Activated T-helper 2 cell treated with anti-CD3 and anti-CD28 coated beads, Interferon-gamma antibody, Interleukin-2, Interleukin-4, amounts not matched to agents 10 μg/mL and 5 μg/mL and 100 μg/mL, durations not matched to agents 14 hours and 24 hours and 36 hours (primary cell): ENCODE results near the gene RASSF1. TPM values are rescaled to one million over a fixed set of nuclear protein-coding genes. Genes with fewer than 3 reads are reported as not detected.
A peak's percentile ranks its signal among the peaks of the same experiment; 100 is the strongest.

ENCODE experiments used
- DNase-seq: peaks from one replicate; pipeline ENCODE4 v3.0.0; 2021; ENCODE audit warnings: low spot score
- H3K27ac Mint-ChIP-seq: one replicate; pipeline ENCODE4 v1.8.0; 2021; ENCODE audit warnings: mixed read lengths
- H3K27me3 Mint-ChIP-seq: one replicate; pipeline ENCODE4 v1.8.0; 2021; ENCODE audit warnings: low read depth, mixed read lengths
- H3K36me3 Mint-ChIP-seq: one replicate; pipeline ENCODE4 v1.8.0; 2021; ENCODE audit warnings: low read depth, mixed read lengths
- H3K4me1 Mint-ChIP-seq: one replicate; pipeline ENCODE4 v1.8.0; 2021; ENCODE audit warnings: low read depth, mixed read lengths
- H3K4me3 Mint-ChIP-seq: one replicate; pipeline ENCODE4 v1.8.0; 2021; ENCODE audit warnings: low read depth, mild to moderate bottlenecking, moderate library complexity, mixed read lengths
- H3K9me3 Mint-ChIP-seq: one replicate; pipeline ENCODE4 v1.8.0; 2021; ENCODE audit warnings: mixed read lengths
- intact Hi-C: fragments of 100-400 bp; cut with micrococcal nuclease; formaldehyde crosslinking; loops from one replicate; pipeline ENCODE4 v1.15.1; 2023
- total RNA-seq: library from RNA; stranded (reverse); gene quantifications from 2 replicates; pipeline ENCODE4 v1.2.3, GENCODE V29; 2022

The RASSF1 gene
- total RNA-seq, 1 donor from 2014 or later: 74.2 TPM

DNA sequence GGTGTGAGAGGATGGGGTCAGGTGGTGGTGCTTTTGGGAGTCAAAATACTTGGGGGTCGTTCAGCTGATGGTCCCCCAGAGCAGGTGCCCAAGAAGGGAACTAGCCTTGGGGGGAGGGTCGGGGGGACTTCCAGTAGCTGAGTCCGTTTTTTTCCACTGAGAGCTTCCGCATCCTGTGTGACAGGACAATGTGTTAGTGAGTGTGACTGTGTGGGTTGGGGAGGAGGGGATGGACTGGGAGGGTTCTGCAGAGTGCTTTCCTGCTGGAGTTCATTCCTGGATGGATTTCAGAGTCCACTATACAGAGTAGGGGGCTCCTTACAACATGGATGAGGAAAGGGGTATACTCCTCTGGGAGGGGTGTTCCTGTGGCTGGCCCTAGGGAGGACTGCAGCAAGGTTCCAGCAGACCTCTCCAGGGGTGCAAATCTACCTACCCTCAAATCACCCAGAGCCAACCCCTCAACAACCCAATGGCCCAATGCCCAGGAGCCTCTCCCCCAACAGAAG is 17.5 kb downstream of the RASSF1 start:
- H3K4me1 Mint-ChIP-seq: peaks cover 11% of the 10 kb centered on the region
- H3K36me3 Mint-ChIP-seq: peaks cover 25% of the 10 kb centered on the region
- no peaks in the 10 kb centered on the region for H3K9me3 Mint-ChIP-seq
- peak overlapping the region; percentile 8 for H3K4me3 Mint-ChIP-seq
- no peak for DNase-seq
- intact Hi-C loops: loop anchor here (5.0 kb wide), 1 partner anchor 86 kb away; the partner anchor contains the start of gene GNAI2
- no peak overlapping the region for H3K27ac Mint-ChIP-seq
- no peaks in the 10 kb centered on the region for H3K27me3 Mint-ChIP-seq

GRCh38 chr3:50322386-50323091 is 18.1 kb downstream of the RASSF1 start, which contains the start of gene HYAL2:
Gene HYAL2, minus strand, starts transcription at chr3:50322745. Its CDS starts 2,256 bp downstream, at chr3:50320489.
- intact Hi-C loops: loop anchor here (5.0 kb wide), 1 partner anchor 85 kb away; the partner anchor contains the start of gene GNAI2
- Mint-ChIP-seq H3K27ac (peak within 1 kb of the TSS; percentile 92), H3K36me3 (peaks cover 23% of the 10 kb centered on the region), H3K9me3 (no peaks in the 10 kb centered on the region), H3K4me3 (peak within 1 kb of the TSS; percentile 74), H3K27me3 (no peaks in the 10 kb centered on the region), H3K4me1 (peaks cover 11% of the 10 kb centered on the region)
- no peak for DNase-seq

DNA sequence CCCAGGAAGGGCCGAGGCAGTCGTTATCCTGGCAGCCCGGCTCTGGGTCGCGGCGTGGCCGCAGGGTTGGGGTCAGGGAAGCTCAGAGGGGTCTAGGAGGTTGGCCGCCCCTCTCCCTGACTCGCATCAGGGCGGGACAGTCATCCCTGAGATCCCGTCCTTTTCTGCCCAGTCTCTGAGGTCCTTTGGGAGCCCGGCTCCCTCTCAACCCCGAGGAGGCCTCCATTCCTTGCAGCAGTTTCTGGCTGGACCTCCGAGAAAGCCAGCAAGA is 18.6 kb downstream of the RASSF1 start:
- Mint-ChIP-seq H3K9me3 (no peaks in the 10 kb centered on the region), H3K4me3 (peak overlapping the region; percentile 74), H3K36me3 (peaks cover 23% of the 10 kb centered on the region), H3K4me1 (peaks cover 10% of the 10 kb centered on the region), H3K27ac (no peak overlapping the region), H3K27me3 (no peaks in the 10 kb centered on the region)
- no peak for DNase-seq
- intact Hi-C loops: loop anchor here (5.0 kb wide), 1 partner anchor 85 kb away; the partner anchor contains the start of gene GNAI2

GRCh38 chr3:50321336-50322114 is 19.1 kb downstream of the RASSF1 start:
- no peaks in the 10 kb centered on the region for H3K27me3 Mint-ChIP-seq
- peaks cover 11% of the 10 kb centered on the region for H3K4me1 Mint-ChIP-seq

DNA sequence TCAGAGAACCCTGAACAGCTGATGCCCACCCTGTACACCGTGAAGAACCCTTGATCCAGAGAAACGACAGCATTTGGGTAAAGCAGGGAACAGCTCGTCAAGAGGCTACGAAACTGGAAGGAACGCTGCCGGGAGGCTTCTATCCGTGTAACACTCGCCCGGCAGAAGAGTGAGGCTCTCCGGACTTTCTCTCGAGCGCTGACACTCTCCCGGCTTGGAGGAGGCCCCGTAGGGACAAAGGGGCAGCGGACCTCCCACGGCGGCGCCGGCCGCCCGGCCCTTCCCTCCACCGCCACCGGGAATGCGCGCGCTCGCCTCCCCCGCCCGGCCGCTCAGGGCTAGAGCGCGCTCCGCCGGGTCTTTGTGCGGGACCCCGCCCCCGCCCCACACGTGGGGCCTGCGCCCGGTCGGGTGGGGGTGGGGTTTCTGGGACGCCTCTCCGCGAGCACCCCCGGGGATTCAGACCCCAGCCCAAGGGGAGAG is 19.7 kb downstream of the RASSF1 start:
- DNase-seq: no peak
- peak overlapping the region; percentile 89 for H3K4me3 Mint-ChIP-seq
- intact Hi-C loops: loop anchor here (1.0 to 5.0 kb wide), 2 partner anchors 22 to 84 kb away; partner anchors contain the start of genes GNAI2, HYAL3 and NAA80

More at GRCh38 chr3:50321336-50322114, 19.1 kb downstream of the RASSF1 start:
- Mint-ChIP-seq H3K9me3 (no peaks in the 10 kb centered on the region), H3K27ac (peak overlapping the region; percentile 92), H3K4me3 (peak overlapping the region; percentile 74), H3K36me3 (peaks cover 26% of the 10 kb centered on the region)
- DNase-seq: peak; percentile 84
- intact Hi-C loops: loop anchor here (1.0 to 5.0 kb wide), 2 partner anchors 22 to 84 kb away; partner anchors contain the start of genes GNAI2, HYAL3 and NAA80

DNA sequence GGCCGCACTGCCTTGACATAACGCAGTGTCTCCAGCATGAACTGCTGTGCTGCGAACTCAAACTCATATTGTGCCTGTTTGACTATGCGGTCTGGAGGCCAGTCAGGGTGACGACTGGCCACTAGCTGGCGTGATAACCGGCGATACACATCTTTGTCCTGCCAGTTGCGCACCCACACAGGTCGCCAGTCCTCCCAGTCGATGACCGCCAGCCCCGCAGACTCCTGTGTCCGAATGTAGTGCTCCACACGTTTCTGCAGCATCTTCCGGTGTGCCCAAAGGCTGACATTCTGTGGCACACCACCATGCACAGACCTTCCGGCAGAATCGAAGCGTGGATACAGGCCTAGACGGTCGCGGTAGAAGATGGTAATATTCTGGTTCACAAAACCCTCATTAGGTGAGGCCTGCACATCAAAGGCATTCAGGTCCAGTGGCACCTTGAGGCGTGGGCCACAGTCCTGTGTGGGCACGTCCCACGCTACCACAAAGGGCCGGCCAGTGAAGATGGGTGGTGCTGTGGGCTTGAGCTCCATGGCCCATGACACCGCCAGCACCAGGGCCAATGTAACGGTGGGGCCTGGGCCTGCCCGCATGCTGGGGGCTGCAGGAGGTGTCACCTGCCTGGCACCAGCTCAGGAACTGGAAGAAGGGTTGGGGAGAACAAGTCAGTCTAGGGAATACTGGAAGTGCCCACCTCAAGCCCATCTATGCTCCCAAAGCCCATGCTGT is 20.6 kb downstream of the RASSF1 start:
- H3K4me3 Mint-ChIP-seq: peak overlapping the region; percentile 89
- no peak overlapping the region for H3K27ac Mint-ChIP-seq
- H3K36me3 Mint-ChIP-seq: peaks cover 25% of the 10 kb centered on the region
- DNase-seq: no peak
- intact Hi-C loops: loop anchor here (5.0 kb wide), 1 partner anchor 83 kb away; the partner anchor contains the start of gene GNAI2
- no peaks in the 10 kb centered on the region for H3K9me3 Mint-ChIP-seq
- peaks cover 13% of the 10 kb centered on the region for H3K4me1 Mint-ChIP-seq
- H3K27me3 Mint-ChIP-seq: no peaks in the 10 kb centered on the region

More for the DNA sequence above, 19.7 kb downstream of the RASSF1 start:
- peaks cover 13% of the 10 kb centered on the region for H3K4me1 Mint-ChIP-seq
- H3K36me3 Mint-ChIP-seq: peaks cover 30% of the 10 kb centered on the region
- H3K27ac Mint-ChIP-seq: no peak overlapping the region
- H3K27me3 Mint-ChIP-seq: no peaks in the 10 kb centered on the region
- H3K9me3 Mint-ChIP-seq: no peaks in the 10 kb centered on the region

DNA sequence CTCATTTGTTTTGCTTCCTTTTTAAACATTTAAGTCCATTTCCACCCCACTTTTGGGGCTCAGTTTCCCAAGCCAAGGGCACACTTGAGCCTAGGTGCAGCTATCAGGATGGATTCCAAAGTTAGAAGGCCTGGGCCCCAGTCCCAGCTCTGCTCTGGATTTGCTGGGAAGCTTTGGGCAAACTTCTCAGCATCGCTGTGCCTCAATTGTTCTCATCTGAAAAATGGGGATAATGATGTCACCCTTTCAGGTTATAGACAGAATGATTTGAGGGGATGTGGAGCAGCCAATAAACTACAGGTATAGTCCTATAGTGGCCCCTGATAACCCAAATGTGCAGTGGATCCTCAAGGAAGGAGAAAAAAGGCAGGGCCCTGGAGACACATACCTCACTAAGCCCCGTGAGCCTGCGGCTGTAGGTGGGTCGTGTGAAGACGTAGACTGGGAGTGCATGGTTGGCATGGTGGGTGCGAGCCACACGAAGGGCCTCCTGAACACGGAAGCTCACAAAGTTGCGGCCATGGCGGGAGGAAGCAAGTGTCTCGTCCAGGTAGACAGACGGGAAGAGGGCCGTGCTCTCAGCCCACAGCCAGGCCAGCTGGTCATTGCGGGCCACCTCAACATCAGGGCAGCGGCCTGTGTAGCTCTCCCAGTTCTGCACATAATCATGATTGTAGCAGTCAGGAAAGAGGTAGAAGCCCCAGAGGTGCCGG is 21.3 kb downstream of the RASSF1 start:
- peaks cover 13% of the 10 kb centered on the region for H3K4me1 Mint-ChIP-seq
- no peaks in the 10 kb centered on the region for H3K27me3 Mint-ChIP-seq
- DNase-seq: no peak
- intact Hi-C loops: no loop called here
- H3K4me3 Mint-ChIP-seq: peak overlapping the region; percentile 37
- H3K36me3 Mint-ChIP-seq: peaks cover 19% of the 10 kb centered on the region
- no peak overlapping the region for H3K27ac Mint-ChIP-seq
- no peaks in the 10 kb centered on the region for H3K9me3 Mint-ChIP-seq

DNA sequence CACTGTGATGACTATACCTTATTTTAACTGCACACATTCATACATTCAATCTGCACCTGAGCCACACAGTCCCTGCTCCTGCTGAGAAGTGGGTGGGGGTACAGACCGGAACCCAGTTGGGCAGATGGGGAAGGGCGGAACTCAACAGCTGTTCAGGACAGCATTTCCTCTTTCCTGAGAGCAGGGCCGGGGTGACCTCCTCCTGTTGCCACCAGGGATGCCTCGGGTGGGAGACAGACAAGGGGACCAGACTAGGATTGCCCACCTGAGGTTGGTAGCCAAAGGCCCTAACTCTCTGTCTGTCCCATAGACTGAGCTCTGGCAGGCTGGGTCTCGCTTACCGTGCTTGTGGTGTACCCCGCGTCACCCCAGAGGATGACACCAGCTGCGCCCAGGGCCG is 22.0 kb downstream of the RASSF1 start:
- Mint-ChIP-seq H3K36me3 (peaks cover 19% of the 10 kb centered on the region), H3K27ac (no peak overlapping the region), H3K4me1 (peaks cover 13% of the 10 kb centered on the region), H3K4me3 (peak overlapping the region; percentile 37), H3K27me3 (no peaks in the 10 kb centered on the region), H3K9me3 (no peaks in the 10 kb centered on the region)
- intact Hi-C loops: no loop called here
- no peak for DNase-seq

DNA sequence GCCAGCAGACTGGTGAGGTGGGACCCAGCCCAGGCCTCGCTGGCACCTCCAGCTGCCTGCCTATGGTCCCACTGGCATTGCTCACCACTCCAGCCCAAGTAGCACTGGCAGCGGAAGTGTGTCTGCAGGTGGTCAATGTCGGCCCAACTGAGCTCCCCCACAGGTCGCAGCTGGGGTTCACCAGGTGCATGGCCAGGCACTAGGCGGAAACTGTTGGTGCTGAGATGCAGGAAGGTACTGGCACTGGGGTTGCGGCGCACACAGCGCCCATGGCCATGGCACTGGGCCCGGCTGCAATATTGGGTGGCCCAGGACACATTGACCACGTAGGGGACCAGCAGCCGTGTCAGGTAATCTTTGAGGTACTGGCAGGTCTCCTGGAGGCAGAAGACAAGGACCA is 22.5 kb downstream of the RASSF1 start:
- peaks cover 13% of the 10 kb centered on the region for H3K4me1 Mint-ChIP-seq
- H3K4me3 Mint-ChIP-seq: peak overlapping the region; percentile 37
- H3K27me3 Mint-ChIP-seq: no peaks in the 10 kb centered on the region
- peaks cover 19% of the 10 kb centered on the region for H3K36me3 Mint-ChIP-seq
- H3K27ac Mint-ChIP-seq: no peak overlapping the region
- DNase-seq: no peak
- no peaks in the 10 kb centered on the region for H3K9me3 Mint-ChIP-seq
- intact Hi-C loops: no loop called here

DNA sequence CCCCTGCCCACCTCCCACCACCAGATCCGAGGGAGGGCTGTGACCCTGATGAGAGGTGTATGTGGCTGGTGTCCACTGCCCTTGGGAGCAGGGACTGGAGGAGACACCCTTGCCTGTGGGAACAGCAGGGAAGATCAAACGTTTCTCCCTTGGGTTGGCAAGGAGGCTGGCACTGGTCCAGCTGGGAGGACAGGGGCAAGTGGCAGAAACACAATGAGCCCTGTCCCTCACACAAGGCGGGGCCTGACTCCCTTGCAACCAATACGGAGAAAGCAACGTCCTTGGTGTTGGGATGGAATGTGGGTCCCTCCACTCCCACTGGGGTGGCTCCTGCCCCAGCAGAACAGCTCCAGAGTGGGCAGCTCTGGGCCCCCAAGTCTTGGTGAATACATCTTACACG is 23.3 kb downstream of the RASSF1 start:
- peaks cover 19% of the 10 kb centered on the region for H3K36me3 Mint-ChIP-seq
- DNase-seq: no peak
- peaks cover 13% of the 10 kb centered on the region for H3K4me1 Mint-ChIP-seq
- intact Hi-C loops: no loop called here
- no peaks in the 10 kb centered on the region for H3K27me3 Mint-ChIP-seq
- H3K4me3 Mint-ChIP-seq: no peak overlapping the region
- H3K27ac Mint-ChIP-seq: no peak overlapping the region
- no peaks in the 10 kb centered on the region for H3K9me3 Mint-ChIP-seq

DNA sequence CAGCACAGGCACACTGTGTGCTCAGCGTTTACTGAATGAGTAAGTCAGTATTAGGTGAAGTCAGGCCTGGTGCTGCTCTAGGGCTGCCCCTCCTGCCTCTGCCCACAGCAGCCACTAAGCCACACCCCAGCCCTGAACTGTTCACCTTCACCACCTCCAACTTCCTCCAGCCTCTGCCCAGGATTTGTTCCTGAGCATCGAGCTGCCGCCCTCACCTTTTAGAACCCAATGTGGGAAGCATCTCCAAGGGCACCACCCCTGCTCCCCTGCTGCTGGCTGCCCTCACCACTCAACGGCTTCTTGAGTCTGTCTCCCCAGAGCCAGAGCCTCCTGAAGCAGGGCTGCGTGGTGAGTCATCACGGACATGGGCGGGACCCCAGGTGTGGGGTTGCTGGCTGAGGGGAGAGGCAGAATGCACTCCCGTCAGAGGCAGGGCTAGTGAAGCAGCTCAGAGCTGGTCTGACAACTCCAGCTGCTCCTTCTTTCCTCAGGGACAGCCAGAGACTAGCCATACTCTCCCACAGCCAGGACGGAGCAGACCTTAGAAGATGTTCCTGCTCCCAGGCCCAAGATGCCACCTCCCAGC is 23.9 kb downstream of the RASSF1 start:
- no peak overlapping the region for H3K4me3 Mint-ChIP-seq
- H3K27ac Mint-ChIP-seq: peak overlapping the region; percentile 40
- no peak for DNase-seq
- intact Hi-C loops: no loop called here
- H3K9me3 Mint-ChIP-seq: no peaks in the 10 kb centered on the region
- H3K36me3 Mint-ChIP-seq: peaks cover 19% of the 10 kb centered on the region
- H3K4me1 Mint-ChIP-seq: peaks cover 13% of the 10 kb centered on the region
- no peaks in the 10 kb centered on the region for H3K27me3 Mint-ChIP-seq
